Activated CD4-positive, CD25-positive, alpha-beta regulatory T cell treated with anti-CD3 and anti-CD28 coated beads, Interleukin-2, amount 50 U/mL, for 16 hours (primary cell): ENCODE data around the gene CLIP1.
"Not testable (repeated sequence)": the region's sequence is repeated elsewhere in the genome, so short reads cannot be mapped to it uniquely, and the experiment has no call there.

Source experiments
- DNase-seq: peaks from one replicate; pipeline ENCODE4 v3.0.0-alpha.2; 2020; ENCODE audit warnings: low read depth, low spot score

CLIP1 gene

DNA sequence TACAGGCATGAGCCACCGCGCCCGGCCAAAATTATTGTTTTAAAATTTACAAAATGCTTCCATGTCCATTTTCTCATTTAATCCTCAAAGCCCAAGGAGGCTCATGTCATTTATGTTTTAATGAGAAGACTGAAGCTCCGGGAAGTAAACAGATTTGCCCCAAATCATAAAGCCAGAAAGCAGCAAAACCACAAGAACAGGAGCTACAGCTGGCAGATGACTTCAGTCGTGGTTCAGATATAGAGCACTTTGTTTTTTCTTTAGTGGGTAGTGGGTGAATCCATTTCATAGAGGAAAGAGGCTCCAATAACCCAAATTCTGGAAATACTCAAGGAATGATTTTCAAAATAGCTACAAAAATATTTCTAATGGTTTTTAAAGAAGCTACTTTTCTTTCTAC, 110.8 kb downstream of the CLIP1 start:
- no peak for DNase-seq

DNA sequence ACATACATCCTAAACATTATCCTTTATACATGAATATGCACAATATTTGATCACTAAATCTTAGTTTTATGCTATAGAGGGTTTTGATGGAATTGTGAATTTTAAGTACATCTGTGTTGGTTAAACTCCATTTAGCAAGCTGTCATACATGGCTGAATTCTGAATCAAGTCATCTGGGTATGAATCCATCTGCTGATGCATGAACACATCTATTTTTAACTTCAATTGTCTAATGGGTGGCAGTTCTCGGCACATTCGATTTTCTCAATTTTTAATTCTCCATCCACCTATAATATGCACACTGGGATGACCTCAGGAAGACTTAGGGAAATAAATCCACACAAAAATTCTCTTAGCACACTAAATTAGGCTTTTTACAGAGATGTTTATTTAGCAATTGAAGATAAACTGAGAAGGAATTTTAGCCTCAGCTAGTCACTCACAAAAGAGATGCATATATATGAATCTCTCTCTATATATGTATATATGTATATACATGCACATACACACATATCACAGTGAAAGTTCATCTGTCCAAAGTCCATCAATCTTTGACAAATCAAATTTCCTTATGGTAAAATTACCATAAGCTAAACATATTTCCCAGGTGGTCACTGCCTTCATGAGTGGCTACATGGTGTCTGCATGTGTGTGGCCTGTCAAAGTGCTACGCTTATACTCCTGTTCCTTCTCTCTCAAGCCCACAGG, 111.7 kb downstream of the CLIP1 start:
- no peak for DNase-seq

DNA sequence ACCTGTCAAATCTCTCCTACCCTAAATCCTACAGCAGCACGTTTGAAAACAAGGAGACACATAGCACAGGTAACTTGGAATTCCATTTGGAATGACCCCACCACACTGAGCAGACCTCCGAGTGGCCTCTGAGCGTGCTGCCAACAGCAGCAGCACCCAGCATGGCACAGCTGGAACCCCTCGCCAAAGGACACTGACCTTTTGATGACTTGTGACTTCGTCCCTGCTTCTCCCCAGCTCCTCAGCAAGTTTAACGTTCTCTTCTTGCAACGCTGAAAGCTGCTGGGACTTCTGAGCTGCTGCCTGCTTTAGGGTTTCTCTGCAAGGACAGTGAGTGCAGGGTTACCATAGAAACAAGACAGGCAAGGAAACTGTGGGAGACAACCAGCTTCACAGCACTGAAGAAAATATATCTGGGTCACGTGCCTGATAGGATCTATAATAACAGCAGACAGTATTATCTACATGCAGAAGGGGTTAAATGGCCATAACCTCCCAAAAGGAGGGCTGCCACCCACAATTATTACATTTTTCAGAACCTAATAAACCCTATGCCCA, 112.8 kb downstream of the CLIP1 start:
- no peak for DNase-seq

DNA sequence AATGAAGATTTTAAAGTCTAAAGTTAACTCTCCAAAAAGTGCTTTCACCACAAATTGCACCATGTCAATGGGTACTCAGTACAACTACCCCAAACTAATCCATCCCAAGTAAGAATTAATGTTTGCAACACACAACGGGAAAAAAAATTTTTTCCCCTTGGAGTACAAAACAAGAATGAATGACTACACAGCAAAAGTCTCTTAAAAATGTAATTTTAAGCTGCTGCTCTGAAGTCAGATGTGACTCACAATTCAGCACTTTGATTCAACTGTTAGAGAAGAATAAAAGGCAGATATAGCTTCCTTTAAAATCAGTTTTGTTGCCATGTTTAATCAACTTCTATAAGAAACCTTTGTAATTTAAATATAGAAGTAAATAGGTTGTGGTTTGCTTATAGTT, 113.7 kb downstream of the CLIP1 start:
- no peak for DNase-seq

DNA sequence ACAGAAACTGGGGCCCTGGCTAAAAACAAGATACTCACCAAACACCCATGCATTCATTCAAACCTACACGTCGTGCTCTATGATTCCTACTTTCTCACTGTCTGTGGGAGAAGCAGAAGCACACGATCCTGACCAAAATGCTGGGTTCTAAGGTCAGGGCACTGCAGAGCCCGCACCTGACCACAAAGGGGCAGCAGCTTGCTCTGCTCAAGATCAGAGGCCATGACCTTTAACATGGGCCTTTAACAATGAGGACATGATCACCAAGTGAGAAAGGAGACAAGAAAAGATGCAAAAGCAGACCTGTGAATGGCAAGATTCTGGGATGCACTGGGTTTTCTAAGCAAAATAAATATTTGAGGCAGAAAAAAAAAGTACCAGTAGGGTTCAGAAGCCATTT, 116.1 kb downstream of the CLIP1 start:
- no peak for DNase-seq

DNA sequence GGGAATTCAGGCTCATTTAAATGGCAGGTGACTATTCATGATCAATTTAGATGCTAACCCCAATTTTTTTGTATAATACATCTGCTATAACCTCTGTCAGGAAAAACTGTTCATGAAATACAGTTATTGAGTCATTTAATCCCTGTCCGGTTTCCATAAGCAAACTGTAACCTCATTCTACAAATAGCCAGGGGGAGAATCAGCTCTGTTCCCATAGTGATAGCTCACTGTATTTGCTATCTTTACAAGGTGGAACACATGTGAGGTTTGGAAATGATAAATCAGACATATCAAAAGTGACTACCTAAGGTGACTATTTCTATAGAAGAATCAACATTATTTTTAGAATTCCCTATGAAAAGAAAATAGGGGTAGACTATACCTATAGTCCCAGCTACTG, 117.5 kb downstream of the CLIP1 start:
- DNase-seq, result no peak

DNA sequence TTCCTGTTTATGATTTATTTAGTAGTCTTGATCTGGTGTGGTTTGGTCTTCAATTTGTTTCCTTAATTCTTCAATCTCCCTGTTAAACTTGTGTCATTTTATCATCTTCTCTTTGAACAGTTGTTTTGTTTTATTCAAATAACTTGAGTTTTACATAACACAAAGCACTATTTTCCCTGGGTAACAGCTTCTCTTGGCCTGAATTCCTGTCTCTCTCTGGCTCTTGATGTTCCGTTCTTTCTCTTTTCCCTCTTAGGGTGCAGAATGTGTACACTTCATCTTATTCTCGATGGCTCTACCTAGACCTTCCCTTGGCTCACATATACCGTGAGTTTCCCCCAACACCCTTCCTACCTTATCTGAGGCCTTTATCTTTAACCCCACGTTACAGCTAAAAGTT, 119.4 kb downstream of the CLIP1 start:
- DNase-seq, result no peak

DNA sequence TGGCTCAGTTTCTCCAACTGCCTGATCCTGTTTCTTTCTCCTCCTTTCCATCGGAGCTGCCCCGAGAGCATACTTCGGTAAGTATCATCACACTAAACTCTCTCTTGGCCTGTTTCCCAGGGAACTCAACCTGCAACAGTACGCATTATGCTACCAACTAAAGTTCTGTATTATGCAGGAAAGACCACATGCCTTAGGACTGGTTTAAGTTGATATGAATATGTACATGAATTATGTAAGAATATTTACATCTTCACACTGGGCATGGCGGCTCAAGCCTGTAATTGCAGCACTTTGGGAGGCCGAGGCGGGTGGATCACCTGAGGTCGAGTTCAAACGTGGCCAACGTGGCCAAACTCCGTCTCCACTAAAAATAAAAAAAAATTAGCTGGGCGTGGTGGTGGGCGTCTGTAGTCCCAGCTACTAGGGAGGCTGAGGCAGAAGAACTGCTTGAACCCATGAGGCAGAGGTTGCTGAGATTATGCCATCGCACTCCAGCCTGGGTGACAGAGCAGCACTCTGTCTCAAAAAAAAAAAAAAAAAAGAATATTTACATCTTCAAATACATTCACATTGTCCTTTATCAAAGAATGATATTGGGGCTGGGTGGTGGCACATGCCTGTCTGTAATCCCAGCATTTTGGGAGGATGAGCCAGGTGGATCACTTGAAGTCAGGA, 124.3 kb downstream of the CLIP1 start:
- DNase-seq, result no peak

DNA sequence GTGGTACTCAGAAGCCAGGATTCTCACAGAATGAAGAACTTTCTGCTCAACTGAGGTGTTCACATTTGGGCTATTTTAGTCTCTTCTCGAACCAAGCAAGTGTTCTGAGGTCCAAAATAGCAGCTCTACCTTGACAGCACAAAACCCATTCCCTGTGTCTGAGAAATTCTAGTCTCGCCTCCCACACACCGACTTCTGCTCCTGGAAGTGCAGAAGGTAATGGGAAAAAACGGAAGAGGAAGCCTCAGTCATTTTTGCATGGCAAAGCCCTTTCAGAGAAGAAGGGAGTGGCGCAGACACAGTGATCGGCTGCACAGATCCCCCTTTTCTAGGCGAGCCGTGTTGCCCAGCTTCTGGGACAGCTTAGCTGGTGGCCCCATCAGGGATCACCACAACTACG, 125.0 kb downstream of the CLIP1 start:
- DNase-seq, result no peak

DNA sequence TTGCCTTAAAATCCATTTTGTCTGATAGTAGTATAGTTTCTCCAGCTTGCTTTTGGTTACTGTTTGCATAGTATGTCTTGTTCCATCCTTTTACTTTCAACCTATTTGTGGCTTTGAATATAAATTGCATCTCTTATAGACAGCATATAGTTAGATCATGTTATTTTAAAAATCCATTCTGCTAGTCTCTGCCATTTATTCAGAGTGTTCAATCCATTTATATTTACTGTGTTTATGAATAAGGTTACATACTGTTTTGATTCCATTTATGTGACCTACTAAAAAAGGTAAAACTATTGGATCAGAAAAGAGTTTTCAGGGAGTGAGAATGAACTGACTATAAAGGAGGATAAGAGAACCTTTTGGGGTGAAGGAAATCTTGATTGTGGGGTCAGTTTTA, 126.6 kb downstream of the CLIP1 start:
- no peak for DNase-seq

DNA sequence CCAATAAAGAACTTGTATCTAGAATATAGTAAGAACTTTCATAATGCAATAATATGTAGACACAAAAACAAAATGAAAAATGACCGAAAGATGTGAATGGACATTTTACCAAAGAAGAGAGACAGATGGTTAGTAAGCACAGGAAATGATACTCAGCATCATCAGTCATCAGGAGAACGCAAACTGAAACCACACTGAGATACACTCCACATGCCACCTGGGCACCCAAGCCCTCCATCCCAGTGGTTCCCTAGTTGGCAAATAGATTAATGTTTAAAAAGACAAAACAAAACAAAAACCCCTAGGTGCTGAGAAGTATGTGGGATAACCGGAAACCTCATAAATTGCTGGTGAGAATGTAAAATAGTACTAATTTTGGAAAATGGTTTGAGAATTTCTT, 129.4 kb downstream of the CLIP1 start:
- DNase-seq, result no peak

DNA sequence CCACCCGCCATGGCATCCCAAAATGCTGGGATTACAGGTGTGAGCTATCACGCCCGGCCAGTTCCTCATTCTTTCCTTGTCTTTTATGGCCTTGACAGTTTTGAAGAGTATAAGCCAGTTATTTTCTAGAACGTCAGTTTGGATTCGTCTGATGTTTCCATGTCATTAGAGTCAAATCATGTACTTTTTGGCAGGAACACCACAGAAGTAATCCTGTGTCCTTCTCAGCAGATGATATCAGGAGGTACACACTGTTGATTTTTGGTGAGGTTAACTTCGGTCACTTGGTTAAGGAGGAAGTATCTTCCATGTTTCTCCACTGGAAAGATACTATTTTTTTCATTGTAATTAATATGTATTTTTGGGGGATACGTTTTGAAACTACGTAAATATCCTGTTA, 131.0 kb downstream of the CLIP1 start:
- no peak for DNase-seq

DNA sequence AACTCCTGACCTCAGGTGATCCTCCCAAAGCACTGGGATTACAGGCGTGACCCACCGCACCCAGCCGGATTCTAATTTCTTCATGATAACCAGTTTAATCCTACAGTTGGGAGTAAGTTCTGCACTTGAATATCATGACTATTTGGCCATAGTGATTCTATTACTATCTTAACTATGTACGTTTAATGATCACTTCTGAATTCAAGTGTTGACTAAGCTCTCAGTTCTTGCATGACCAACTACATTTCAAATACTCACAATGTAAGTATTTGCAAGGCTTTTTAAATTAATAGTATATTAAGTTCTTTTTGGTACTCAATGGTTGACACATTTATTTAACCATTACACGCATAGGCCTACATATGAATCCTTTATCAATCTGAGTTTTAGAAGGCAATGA, 138.8 kb downstream of the CLIP1 start:
- DNase-seq, result no peak

DNA sequence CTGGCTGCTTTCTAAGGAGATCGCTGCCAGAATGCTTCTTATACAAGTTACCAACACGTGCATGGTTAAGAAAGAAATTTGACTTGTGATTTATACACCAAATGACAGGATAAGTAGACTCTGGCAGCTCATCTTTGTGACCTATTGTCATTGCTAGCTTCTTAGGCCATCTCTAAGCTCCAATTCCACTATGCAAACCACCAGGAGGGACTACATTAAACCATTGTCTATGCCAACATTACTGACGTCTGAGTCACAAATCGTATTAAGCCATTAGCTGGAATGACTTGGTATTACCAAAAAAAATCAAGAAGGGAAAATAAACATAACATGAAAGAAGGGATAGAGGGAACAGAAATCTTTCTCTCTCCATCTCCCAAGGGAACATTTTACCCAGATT, 140.4 kb downstream of the CLIP1 start:
- DNase-seq, result no peak

DNA sequence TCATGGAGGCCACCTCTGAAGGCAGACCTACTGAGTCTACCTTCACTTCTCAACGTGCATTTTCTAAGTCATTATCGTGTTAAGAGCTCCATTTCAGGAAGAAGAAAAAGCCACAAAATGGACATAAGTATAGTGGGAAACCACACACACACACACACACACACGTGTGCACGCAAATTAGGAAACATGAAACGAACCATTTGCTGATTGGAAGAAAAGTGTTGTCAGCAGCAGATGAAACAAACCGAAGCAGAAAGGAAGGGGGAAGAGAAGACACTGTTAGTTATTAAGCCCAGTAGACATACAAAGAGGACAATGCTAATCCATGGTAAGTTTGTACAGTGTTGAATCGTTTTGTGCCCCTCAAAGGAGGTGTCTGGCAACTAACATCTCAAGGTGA, 146.2 kb downstream of the CLIP1 start:
- DNase-seq, result no peak

DNA sequence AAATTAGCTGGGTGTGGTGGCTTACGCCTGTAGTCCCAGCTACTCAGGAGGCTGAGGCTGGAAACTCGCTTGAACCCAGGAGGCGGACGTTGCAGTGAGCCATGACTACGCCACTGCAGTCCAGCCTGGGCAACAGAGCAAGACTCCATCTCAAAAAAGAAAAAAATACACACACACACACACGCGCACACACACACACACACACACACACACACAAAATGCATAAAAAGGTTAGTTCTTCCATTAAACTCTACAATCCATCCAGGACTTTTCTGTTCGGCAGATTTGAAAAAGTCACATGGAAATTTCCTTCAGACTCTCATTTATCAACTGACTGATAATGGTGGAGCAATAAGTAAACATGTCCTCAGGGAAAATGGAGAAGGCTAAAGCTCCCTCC, 147.0 kb downstream of the CLIP1 start:
- DNase-seq, result no peak

DNA sequence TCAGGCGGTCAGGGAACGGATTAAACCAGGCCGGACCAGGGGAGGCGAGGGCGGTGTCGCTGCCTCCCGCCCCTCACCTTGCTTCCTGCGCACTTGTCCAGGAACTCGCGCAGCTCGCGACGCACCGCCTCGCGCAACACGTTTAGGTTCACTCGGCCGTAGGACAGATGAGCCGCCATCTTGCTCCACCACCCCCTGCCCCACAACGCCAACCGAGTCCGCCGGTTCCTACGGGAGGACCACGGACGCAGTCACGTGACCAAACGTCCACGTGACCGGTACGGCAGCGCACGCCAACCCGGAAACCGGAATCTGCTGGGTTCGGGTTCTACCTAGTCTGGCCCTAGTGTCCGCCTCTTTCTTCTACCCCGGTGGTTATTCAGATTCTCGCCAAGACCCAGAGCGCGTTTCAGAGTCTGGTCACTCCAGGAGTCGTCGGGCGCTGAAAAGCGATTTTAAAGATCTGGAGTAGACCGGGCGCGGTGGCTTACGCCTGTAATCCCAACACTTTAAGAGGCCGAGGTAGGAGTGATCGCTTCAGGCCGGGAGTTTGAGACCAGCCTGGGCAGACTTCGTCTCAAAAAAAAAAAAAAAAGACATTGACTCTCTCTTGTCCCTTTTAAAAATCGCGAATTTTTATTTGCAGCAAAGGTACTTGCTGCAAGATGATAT, 156.1 kb downstream of the CLIP1 start, which contains the start of gene VPS33A:
Gene VPS33A (minus strand): TSS at position 265 of the 672 bp plus-strand sequence. CDS start 86 bp downstream, at position 179.
- DNase-seq, result peak; percentile 82

DNA sequence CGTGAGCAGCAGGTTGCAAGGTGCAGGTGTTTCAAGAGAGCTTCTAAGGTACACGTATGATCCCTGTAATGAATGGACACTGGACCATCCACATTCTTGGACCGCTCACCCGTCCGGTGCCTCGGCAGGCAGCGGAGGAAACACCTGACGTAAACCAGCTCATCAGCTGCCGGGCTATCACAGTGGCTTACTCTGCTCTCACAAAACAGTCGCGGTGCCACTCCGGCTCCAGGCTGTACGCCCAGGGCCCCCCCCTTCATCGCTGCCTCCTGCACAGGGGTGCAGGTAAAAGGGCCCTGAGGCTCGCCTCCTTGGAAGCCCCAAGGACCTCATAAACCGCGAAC, 156.6 kb downstream of the CLIP1 start:
- DNase-seq, result no peak

DNA sequence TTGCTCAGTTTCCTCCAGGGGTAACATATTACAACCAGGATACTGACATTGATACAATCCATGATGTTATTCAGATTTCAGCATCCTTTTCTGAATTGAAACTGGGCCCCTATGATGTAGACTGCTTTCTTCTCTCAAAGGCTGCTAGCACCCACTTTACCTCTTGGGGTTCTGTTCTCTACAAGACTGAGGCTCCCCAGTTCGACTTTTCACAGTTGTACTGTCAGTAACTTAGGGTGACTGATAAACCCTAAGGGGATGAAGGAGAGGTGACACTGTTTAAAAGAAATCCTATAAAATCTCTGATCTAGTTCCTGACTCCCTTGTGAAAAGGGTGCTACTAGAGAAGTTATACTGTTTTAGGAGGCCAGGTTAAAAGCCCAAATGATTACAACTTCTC, 157.0 kb downstream of the CLIP1 start:
- no peak for DNase-seq

DNA sequence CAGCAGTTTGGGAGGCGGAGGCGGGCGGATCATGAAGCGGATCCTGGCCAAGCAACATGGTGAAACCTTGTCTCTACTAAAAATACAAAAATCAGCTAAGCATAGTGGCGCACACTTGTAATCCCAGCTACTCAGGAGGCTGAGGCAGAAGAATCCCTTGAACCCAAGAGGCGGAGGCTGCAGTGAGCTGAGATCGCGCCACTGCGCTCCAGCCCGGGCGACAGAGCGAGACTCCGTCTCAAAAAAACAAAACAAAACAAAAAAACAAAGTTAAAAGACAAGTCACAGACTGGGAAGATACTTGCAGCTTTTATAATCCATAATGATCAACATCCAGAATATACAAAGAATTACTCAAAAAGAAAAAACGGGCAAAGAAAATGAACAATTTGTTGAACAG, 161.7 kb downstream of the CLIP1 start:
- DNase-seq, result not testable (repeated sequence)

DNA sequence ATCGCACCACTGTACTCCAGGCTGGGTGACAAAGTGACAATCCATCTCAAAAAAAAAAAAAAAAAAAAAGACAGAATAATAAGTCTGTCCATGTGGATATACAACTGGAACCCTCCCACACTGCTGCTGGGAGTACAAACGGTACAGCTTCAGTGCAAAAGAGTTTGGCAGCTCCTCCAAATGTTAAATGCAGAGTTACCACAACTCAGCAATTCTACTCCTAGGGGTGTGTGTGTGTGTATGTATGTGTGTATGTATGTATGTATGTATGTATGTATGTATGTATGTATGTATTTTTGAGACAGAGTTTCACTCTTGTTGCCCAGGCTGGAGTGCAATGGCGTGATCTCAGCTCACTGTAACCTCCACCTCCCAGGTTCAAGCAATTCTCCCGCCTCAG, 163.5 kb downstream of the CLIP1 start:
- not testable (repeated sequence) for DNase-seq

DNA sequence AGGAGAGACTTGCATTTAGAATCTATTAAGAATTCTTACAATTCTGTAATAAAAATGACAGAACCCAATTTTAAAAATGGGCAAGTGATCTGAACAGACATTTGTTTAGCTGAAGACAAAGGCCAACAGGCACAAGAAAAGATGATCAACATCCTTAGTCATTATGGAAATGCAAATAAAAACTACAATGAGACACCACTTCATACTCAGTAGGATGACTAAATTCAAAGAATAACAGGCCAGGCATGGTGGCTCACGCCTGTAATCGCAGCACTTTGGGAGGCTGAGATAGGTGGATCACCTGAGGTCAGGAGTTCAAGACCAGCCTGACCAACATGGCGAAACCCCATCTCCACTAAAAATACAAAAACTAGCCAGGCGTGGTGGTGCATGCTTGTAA, 164.0 kb downstream of the CLIP1 start:
- DNase-seq, result not testable (repeated sequence)

DNA sequence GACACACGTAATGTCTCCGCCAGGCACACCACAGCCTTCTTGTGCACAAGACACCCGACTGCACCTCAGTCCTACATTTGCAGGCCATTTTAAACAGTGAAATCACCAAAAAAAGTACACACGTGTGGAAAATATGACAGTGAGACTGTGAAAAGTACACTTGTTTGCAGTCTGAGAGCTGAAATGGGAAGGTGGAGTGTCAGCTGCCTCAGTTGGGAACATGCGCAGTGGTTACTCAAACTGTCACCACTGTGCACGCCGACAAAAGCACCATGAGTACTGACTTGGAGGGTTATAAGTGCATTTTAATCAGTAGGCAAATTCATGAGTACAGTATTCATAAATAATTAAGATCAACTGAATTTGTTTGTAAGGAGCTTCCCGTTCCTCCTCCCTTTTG, 171.9 kb downstream of the CLIP1 start:
- DNase-seq, result no peak
